ENCODE measurements around the gene SFXN2.
"Not testable (repeated sequence)": the region's sequence is repeated elsewhere in the genome, so short reads cannot be mapped to it uniquely, and the experiment has no call there.

Gene SFXN2

DNA sequence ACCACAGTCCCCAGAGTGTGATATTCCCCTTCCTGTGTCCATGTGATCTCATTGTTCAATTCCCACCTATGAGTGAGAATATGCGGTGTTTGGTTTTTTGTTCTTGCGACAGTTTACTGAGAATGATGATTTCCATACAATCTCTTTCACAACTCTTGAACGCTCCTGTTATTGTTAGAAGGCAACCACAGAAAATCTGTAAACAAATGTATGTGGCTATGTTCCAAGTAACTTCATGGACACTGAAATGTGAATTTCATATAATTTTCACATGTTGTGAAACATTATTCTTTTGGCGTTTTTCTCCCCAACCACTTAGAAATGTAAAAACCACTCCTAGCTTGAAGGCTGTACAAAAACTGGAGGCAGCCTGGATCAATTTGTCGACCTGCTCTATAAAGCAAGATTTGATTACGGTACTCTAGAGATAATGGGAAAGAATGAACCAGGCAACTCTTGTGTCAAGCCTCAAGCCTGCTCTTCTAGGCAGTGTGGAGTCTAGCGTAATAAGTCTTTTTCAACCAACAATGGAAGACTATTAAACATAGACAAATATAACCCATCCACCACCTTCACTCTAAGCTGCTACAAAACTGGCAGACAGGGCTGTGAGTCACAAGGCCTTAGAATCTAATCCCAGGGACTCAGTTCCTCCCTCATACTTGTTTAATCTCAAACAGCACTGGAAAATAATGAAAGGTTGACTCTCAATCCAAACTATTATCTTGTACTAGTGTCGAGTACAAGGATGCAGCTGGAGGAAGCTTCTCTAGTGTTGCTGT lies 23.0 kb upstream of the SFXN2 start:
- Histone ChIP-seq H3K36me3 (ENCODE audit: control insufficient read depth in 1 of 2, insufficient read depth in 2 of 2, low read depth in 1 of 2, low read length in 2 of 2) (peaks cover 12 to 21% of the 10 kb centered on the region in 2 experiments), H2BK5ac (ENCODE audit: low read depth, low read length, poor library complexity, severe bottlenecking) (no peak overlapping the region), H3K27ac (ENCODE audit: low read length, poor library complexity, severe bottlenecking) (no peak overlapping the region), H2AK5ac (ENCODE audit: low read length, severe bottlenecking) (no peak overlapping the region), H3K4me3 (ENCODE audit: insufficient read depth in 1 of 2, low read depth in 1 of 2, low read length in 2 of 2) (no peak overlapping the region), H2BK120ac (ENCODE audit: low read depth, low read length) (no peak overlapping the region), H3K4me2 (ENCODE audit: low read length, poor library complexity, severe bottlenecking) (no peak overlapping the region), H2BK15ac (ENCODE audit: low read depth, poor library complexity, severe bottlenecking) (no peak overlapping the region), H3K9ac (ENCODE audit: low read length) (peak overlapping the region; percentile 47), H3K27me3 (ENCODE audit: control insufficient read depth in 1 of 2, insufficient read depth in 1 of 2, low read length in 2 of 2) (no peaks in the 10 kb centered on the region), H4K91ac (ENCODE audit: low read length) (no peak overlapping the region), H3K14ac (ENCODE audit: low read length in 2 of 2) (no peak overlapping the region), H3K4ac (ENCODE audit: low read depth in 1 of 2, low read length in 2 of 2) (no peak overlapping the region), H3K9me3 (ENCODE audit: control insufficient read depth, low read length) (no peaks in the 10 kb centered on the region), H3K79me1 (replicated peaks; ENCODE audit: low read length, poor library complexity, severe bottlenecking) (no peaks in the 10 kb centered on the region), H4K8ac (ENCODE audit: low read length) (no peak overlapping the region), H3K23ac (ENCODE audit: low read length in 2 of 2) (no peak overlapping the region), H3K18ac (ENCODE audit: low read depth in 1 of 2, low read length in 2 of 2) (no peak overlapping the region), H2BK12ac (ENCODE audit: low read length in 2 of 2) (no peak overlapping the region), H2AFZ (ENCODE audit: low read depth, low read length) (no peak overlapping the region), H3K4me1 (ENCODE audit: control insufficient read depth, insufficient read depth, low read depth, low read length) (no peaks in the 10 kb centered on the region)
- 81% methylated on average over 5 of the region's 8 CpGs for WGBS
- DNase-seq = peak; percentile 65

DNA sequence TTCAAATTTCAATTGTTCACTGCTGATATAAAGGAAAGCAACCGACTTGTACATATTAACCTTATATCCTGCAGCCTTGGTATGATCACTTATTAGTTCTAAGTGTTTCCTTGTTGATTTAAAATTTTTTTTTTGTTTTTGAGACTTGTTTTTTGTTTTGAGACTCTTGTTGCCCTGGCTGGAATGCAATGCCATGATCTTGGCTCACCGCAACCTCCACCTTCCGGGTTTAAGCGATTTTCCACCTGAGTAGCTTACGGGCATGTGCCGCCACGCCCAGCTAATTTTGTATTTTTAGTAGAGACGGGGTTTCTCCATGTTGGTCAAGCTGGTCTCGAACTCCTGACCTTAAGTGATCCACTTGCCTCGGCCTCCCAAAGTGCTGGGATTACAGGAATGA lies 19.0 kb upstream of the SFXN2 start:
- not testable (repeated sequence) for H3K27ac ChIP-seq (ENCODE audit: low read length, poor library complexity, severe bottlenecking); H4K91ac ChIP-seq (ENCODE audit: low read length); H4K8ac ChIP-seq (ENCODE audit: low read length); DNase-seq; H2AK5ac ChIP-seq (ENCODE audit: low read length, severe bottlenecking); H3K27me3 ChIP-seq (ENCODE audit: control insufficient read depth in 1 of 2, insufficient read depth in 1 of 2, low read length in 2 of 2); H3K79me1 ChIP-seq (replicated peaks; ENCODE audit: low read length, poor library complexity, severe bottlenecking); H2BK12ac ChIP-seq (ENCODE audit: low read length in 2 of 2); H3K9me3 ChIP-seq (ENCODE audit: control insufficient read depth, low read length); H3K9ac ChIP-seq (ENCODE audit: low read length); H2AFZ ChIP-seq (ENCODE audit: low read depth, low read length); H3K4me3 ChIP-seq (ENCODE audit: insufficient read depth in 1 of 2, low read depth in 1 of 2, low read length in 2 of 2); H3K4me2 ChIP-seq (ENCODE audit: low read length, poor library complexity, severe bottlenecking); H3K23ac ChIP-seq (ENCODE audit: low read length in 2 of 2); H3K4me1 ChIP-seq (ENCODE audit: control insufficient read depth, insufficient read depth, low read depth, low read length); H3K14ac ChIP-seq (ENCODE audit: low read length in 2 of 2); H2BK5ac ChIP-seq (ENCODE audit: low read depth, low read length, poor library complexity, severe bottlenecking); H3K4ac ChIP-seq (ENCODE audit: low read depth in 1 of 2, low read length in 2 of 2); H3K18ac ChIP-seq (ENCODE audit: low read depth in 1 of 2, low read length in 2 of 2); H2BK15ac ChIP-seq (ENCODE audit: low read depth, poor library complexity, severe bottlenecking); H2BK120ac ChIP-seq (ENCODE audit: low read depth, low read length)
- WGBS = over 99% methylated on average over 9 of the region's 10 CpGs
- H3K36me3 ChIP-seq (ENCODE audit: control insufficient read depth in 1 of 2, insufficient read depth in 2 of 2, low read depth in 1 of 2, low read length in 2 of 2) = peaks cover 17 to 43% of the 10 kb centered on the region in 2 experiments

DNA sequence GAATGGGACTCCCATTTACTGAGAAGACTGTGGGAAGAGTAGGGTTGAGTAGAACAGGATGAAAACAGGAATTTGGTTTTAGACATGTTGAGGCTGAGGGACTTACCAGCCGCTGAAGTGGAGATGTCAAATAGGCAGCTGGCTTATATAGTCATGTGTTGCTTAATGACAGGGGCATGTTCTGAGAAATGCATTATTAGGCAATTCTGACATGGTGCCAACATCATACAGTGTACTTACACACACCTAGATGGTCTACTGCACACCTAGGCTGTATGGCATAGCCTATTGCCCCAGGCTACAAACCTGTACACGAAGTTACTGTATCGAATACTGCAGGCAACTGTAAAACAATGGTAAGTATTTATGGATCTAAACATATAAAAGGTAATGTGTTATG lies 17.7 kb upstream of the SFXN2 start:
- Histone ChIP-seq H2AK5ac (ENCODE audit: low read length, severe bottlenecking) (no peak overlapping the region), H2BK12ac (ENCODE audit: low read length in 2 of 2) (no peak overlapping the region), H3K4me3 (ENCODE audit: insufficient read depth in 1 of 2, low read depth in 1 of 2, low read length in 2 of 2) (no peak overlapping the region), H3K36me3 (ENCODE audit: control insufficient read depth in 1 of 2, insufficient read depth in 2 of 2, low read depth in 1 of 2, low read length in 2 of 2) (peaks cover 17 to 45% of the 10 kb centered on the region in 2 experiments), H3K4me2 (ENCODE audit: low read length, poor library complexity, severe bottlenecking) (no peak overlapping the region), H2AFZ (ENCODE audit: low read depth, low read length) (no peak overlapping the region), H4K8ac (ENCODE audit: low read length) (no peak overlapping the region), H3K18ac (ENCODE audit: low read depth in 1 of 2, low read length in 2 of 2) (no peak overlapping the region), H3K4ac (ENCODE audit: low read depth in 1 of 2, low read length in 2 of 2) (no peak overlapping the region), H3K14ac (ENCODE audit: low read length in 2 of 2) (no peak overlapping the region), H2BK15ac (ENCODE audit: low read depth, poor library complexity, severe bottlenecking) (no peak overlapping the region), H2BK5ac (ENCODE audit: low read depth, low read length, poor library complexity, severe bottlenecking) (no peak overlapping the region), H3K79me1 (replicated peaks; ENCODE audit: low read length, poor library complexity, severe bottlenecking) (peaks cover 10% of the 10 kb centered on the region), H4K91ac (ENCODE audit: low read length) (no peak overlapping the region), H3K27me3 (ENCODE audit: control insufficient read depth in 1 of 2, insufficient read depth in 1 of 2, low read length in 2 of 2) (no peaks in the 10 kb centered on the region), H3K23ac (ENCODE audit: low read length in 2 of 2) (no peak overlapping the region), H3K4me1 (ENCODE audit: control insufficient read depth, insufficient read depth, low read depth, low read length) (peaks cover 5% of the 10 kb centered on the region), H3K9me3 (ENCODE audit: control insufficient read depth, low read length) (no peaks in the 10 kb centered on the region), H3K27ac (ENCODE audit: low read length, poor library complexity, severe bottlenecking) (no peak overlapping the region), H2BK120ac (ENCODE audit: low read depth, low read length) (no peak overlapping the region), H3K9ac (ENCODE audit: low read length) (no peak overlapping the region)
- no peak for DNase-seq
- WGBS = 100% methylated on average over 1 of the region's 3 CpGs

DNA sequence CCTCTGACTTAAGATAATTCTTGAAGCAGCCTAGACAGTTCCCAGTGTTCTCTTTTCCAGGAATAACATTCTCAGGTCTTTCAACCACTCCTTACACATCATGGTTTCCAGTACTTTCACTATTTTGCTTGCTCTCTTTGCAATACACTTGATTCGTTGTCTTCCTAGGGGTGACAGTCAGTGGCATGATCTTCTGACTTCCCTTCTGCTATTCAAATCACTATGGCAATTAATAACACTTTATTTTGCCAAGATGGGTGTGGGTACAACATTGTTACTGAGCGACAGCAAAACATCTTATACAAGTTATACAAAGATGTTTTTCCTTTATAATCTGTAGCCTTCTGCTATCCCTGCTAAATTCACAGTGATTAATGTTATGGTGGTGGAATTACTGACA lies 15.5 kb upstream of the SFXN2 start:
- H3K18ac ChIP-seq (ENCODE audit: low read depth in 1 of 2, low read length in 2 of 2) = no peak overlapping the region
- 100% methylated on average over 1 of the region's 2 CpGs for WGBS

More for the DNA sequence above, 15.5 kb upstream of the SFXN2 start:
- H3K4me2 ChIP-seq (ENCODE audit: low read length, poor library complexity, severe bottlenecking) = no peak overlapping the region
- no peak overlapping the region for H4K91ac ChIP-seq (ENCODE audit: low read length)
- no peak overlapping the region for H3K4ac ChIP-seq (ENCODE audit: low read depth in 1 of 2, low read length in 2 of 2)
- H4K8ac ChIP-seq (ENCODE audit: low read length) = no peak overlapping the region
- no peak overlapping the region for H3K14ac ChIP-seq (ENCODE audit: low read length in 2 of 2)
- H3K36me3 ChIP-seq (ENCODE audit: control insufficient read depth in 1 of 2, insufficient read depth in 2 of 2, low read depth in 1 of 2, low read length in 2 of 2) = peaks cover 11 to 45% of the 10 kb centered on the region in 2 experiments
- H3K27me3 ChIP-seq (ENCODE audit: control insufficient read depth in 1 of 2, insufficient read depth in 1 of 2, low read length in 2 of 2) = no peaks in the 10 kb centered on the region
- no peak overlapping the region for H2BK120ac ChIP-seq (ENCODE audit: low read depth, low read length)
- no peak overlapping the region for H3K9ac ChIP-seq (ENCODE audit: low read length)
- no peak overlapping the region for H2BK15ac ChIP-seq (ENCODE audit: low read depth, poor library complexity, severe bottlenecking)
- no peak overlapping the region for H3K4me3 ChIP-seq (ENCODE audit: insufficient read depth in 1 of 2, low read depth in 1 of 2, low read length in 2 of 2)
- H3K9me3 ChIP-seq (ENCODE audit: control insufficient read depth, low read length) = no peaks in the 10 kb centered on the region
- H2BK12ac ChIP-seq (ENCODE audit: low read length in 2 of 2) = no peak overlapping the region
- H3K27ac ChIP-seq (ENCODE audit: low read length, poor library complexity, severe bottlenecking) = no peak overlapping the region
- no peak overlapping the region for H2BK5ac ChIP-seq (ENCODE audit: low read depth, low read length, poor library complexity, severe bottlenecking)
- H2AFZ ChIP-seq (ENCODE audit: low read depth, low read length) = no peak overlapping the region
- peaks cover 11% of the 10 kb centered on the region for H3K4me1 ChIP-seq (ENCODE audit: control insufficient read depth, insufficient read depth, low read depth, low read length)
- H2AK5ac ChIP-seq (ENCODE audit: low read length, severe bottlenecking) = no peak overlapping the region
- no peak overlapping the region for H3K23ac ChIP-seq (ENCODE audit: low read length in 2 of 2)
- no peak for DNase-seq
- H3K79me1 ChIP-seq (replicated peaks; ENCODE audit: low read length, poor library complexity, severe bottlenecking) = peaks cover 11% of the 10 kb centered on the region
